HEK293 (cell line): ENCODE measurements around the gene RAB1A.
A peak's percentile ranks its signal among the peaks of the same experiment; 100 is the strongest.

Source experiments
- CTCF ChIA-PET: fragments of 350-600 bp; formaldehyde crosslinking; extraction: SDS; loops from one replicate; lab custom pipeline; 2021; ENCODE audit warnings: antibody characterized with exemption; lab: Yijun Ruan, JAX
- POLR2A ChIA-PET: fragments of 300-600 bp; formaldehyde crosslinking; extraction: SDS; loops from one replicate; lab custom pipeline; 2020; ENCODE audit warnings: antibody characterized with exemption, inconsistent platforms; lab: Yijun Ruan, JAX
- H3K27ac ChIP-seq: fragments of 200-500 bp; sonication (Bioruptor generic); 2 replicates; pipeline ENCODE4 v1.5.1; 2014; ENCODE audit warnings: low read depth, low read length, control low read depth, inconsistent platforms; ENCODE audit errors: extremely low read depth
- H3K36me3 ChIP-seq, 2 experiments: fragments of 200-500 bp in 1 of 2; sonication (Bioruptor generic) in 1 of 2; 1 replicate in 1 of 2; 2 replicates in 1 of 2; pipeline ENCODE4 v1.5.1; 2014 to 2017; ENCODE audit warnings: inconsistent platforms in 2 of 2, low read length in 2 of 2; ENCODE audit not compliant: control insufficient read depth in 2 of 2, insufficient read depth in 1 of 2
- H3K4me1 ChIP-seq: fragments of 200-500 bp; sonication (Bioruptor generic); 2 replicates; pipeline ENCODE4 v1.5.1; 2014; ENCODE audit warnings: mild to moderate bottlenecking, low read length, inconsistent platforms; ENCODE audit not compliant: control insufficient read depth, insufficient read depth
- H3K4me3 ChIP-seq: 2 replicates; pipeline ENCODE4 v1.5.1; 2011; ENCODE audit warnings: low read depth, mild to moderate bottlenecking, control low read depth, low read length, moderate library complexity
- H3K9me3 ChIP-seq: fragments of 200-500 bp; sonication (Bioruptor generic); 2 replicates; pipeline ENCODE4 v1.5.1; 2014; ENCODE audit warnings: low read depth, low read length, inconsistent platforms; ENCODE audit not compliant: control insufficient read depth, insufficient read depth
- AEBP2 ChIP-seq: fragments of 450-650 bp; formaldehyde crosslinking; IDR thresholded peaks from 2 replicates; pipeline ENCODE4 v1.5.1; 2016; ENCODE audit warnings: missing biosample characterization, missing genetic modification characterization, borderline replicate concordance
- ATF2 ChIP-seq: fragments of 450-650 bp; formaldehyde crosslinking; IDR thresholded peaks from 2 replicates; pipeline ENCODE4 v1.5.1; 2016; ENCODE audit warnings: missing biosample characterization, missing genetic modification characterization, low read depth
- EGR2 ChIP-seq: fragments of 450-650 bp; formaldehyde crosslinking; IDR thresholded peaks from 2 replicates; pipeline ENCODE4 v1.5.1; 2016; ENCODE audit warnings: low read depth, missing biosample characterization, missing genetic modification characterization
- GLI4 ChIP-seq: fragments of 450-650 bp; formaldehyde crosslinking; IDR thresholded peaks from 2 replicates; pipeline ENCODE4 v1.5.1; 2016; ENCODE audit warnings: missing biosample characterization, missing genetic modification characterization
- HOXC10 ChIP-seq: sonication (generic); formaldehyde crosslinking; IDR thresholded peaks from 2 replicates; pipeline ENCODE4 v1.8.1; 2023; ENCODE audit warnings: mild to moderate bottlenecking, missing genetic modification reagents
- PBX3 ChIP-seq: sonication (generic); formaldehyde crosslinking; IDR thresholded peaks from 2 replicates; pipeline ENCODE4 v1.8.1; 2022; ENCODE audit warnings: mild to moderate bottlenecking, moderate library complexity, missing genetic modification reagents
- PRDM1 ChIP-seq: fragments of 450-650 bp; formaldehyde crosslinking; IDR thresholded peaks from 2 replicates; pipeline ENCODE4; 2016; ENCODE audit warnings: missing biosample characterization, missing genetic modification characterization
- RBAK ChIP-seq: fragments of 450-650 bp; formaldehyde crosslinking; IDR thresholded peaks from 2 replicates; pipeline ENCODE4 v1.5.1; 2016; ENCODE audit warnings: missing biosample characterization, missing genetic modification characterization
- SCRT2 ChIP-seq: fragments of 450-650 bp; formaldehyde crosslinking; IDR thresholded peaks from 2 replicates; pipeline ENCODE4 v1.5.1; 2016; ENCODE audit warnings: missing biosample characterization, missing genetic modification characterization
- TCF7L2 ChIP-seq: IDR thresholded peaks from 2 replicates; pipeline ENCODE4 v1.6.1; 2011; ENCODE audit warnings: low read depth, mild to moderate bottlenecking, inconsistent platforms, low read length, moderate library complexity, borderline replicate concordance
- YY2 ChIP-seq: fragments of 450-650 bp; formaldehyde crosslinking; IDR thresholded peaks from 2 replicates; pipeline ENCODE4 v1.5.1; 2016; ENCODE audit warnings: missing biosample characterization, missing genetic modification characterization
- ZNF10 ChIP-seq: fragments of 450-650 bp; formaldehyde crosslinking; IDR thresholded peaks from 2 replicates; pipeline ENCODE4 v1.5.1; 2017; ENCODE audit warnings: missing biosample characterization, missing genetic modification characterization
- ZNF223 ChIP-seq: fragments of 450-650 bp; formaldehyde crosslinking; IDR thresholded peaks from 2 replicates; pipeline ENCODE4 v1.5.1; 2016; ENCODE audit warnings: missing biosample characterization, missing genetic modification characterization
- ZNF24 ChIP-seq: fragments of 450-650 bp; formaldehyde crosslinking; IDR thresholded peaks from 2 replicates; pipeline ENCODE4 v1.5.1; 2016; ENCODE audit warnings: missing biosample characterization, missing genetic modification characterization
- ZNF26 ChIP-seq: fragments of 450-650 bp; formaldehyde crosslinking; IDR thresholded peaks from 2 replicates; pipeline ENCODE4 v1.5.1; 2016; ENCODE audit warnings: missing biosample characterization, missing genetic modification characterization
- ZNF274 ChIP-seq, 2 experiments: fragments of 200-500 bp in 1 of 2; fragments of 450-650 bp in 1 of 2; sonication (Bioruptor generic) in 1 of 2; formaldehyde crosslinking in 1 of 2; IDR thresholded peaks; 2 replicates each; pipeline versions ENCODE4 v1.5.1 to v1.6.1; 2014 to 2016; ENCODE audit warnings: borderline replicate concordance in 1 of 2, inconsistent platforms in 1 of 2, low read length in 1 of 2, missing biosample characterization in 1 of 2, missing genetic modification characterization in 1 of 2
- ZNF335 ChIP-seq: fragments of 450-650 bp; formaldehyde crosslinking; conservative IDR thresholded peaks from 2 replicates; pipeline ENCODE4 v1.5.1; 2016; ENCODE audit warnings: missing biosample characterization, missing genetic modification characterization
- ZNF449 ChIP-seq: fragments of 450-650 bp; formaldehyde crosslinking; IDR thresholded peaks from 2 replicates; pipeline ENCODE4 v1.5.1; 2017; ENCODE audit warnings: missing biosample characterization, mild to moderate bottlenecking, missing genetic modification characterization, moderate library complexity
- ZNF571 ChIP-seq: fragments of 450-650 bp; formaldehyde crosslinking; IDR thresholded peaks from 2 replicates; pipeline ENCODE4 v1.5.0; 2017; ENCODE audit warnings: missing biosample characterization, missing genetic modification characterization
- ZNF596 ChIP-seq: fragments of 450-650 bp; IDR thresholded peaks from 2 replicates; pipeline ENCODE4 v1.5.0; 2018; ENCODE audit warnings: missing biosample characterization, mild to moderate bottlenecking, missing genetic modification characterization, moderate library complexity
- ZNF624 ChIP-seq: fragments of 450-650 bp; formaldehyde crosslinking; IDR thresholded peaks from 2 replicates; pipeline ENCODE4 v1.5.1; 2017; ENCODE audit warnings: missing biosample characterization, missing genetic modification characterization
- ZNF777 ChIP-seq: fragments of 450-650 bp; formaldehyde crosslinking; IDR thresholded peaks from 2 replicates; pipeline ENCODE4 v1.5.1; 2017; ENCODE audit warnings: missing biosample characterization, missing genetic modification characterization, borderline replicate concordance
- ZNF843 ChIP-seq: fragments of 450-650 bp; formaldehyde crosslinking; IDR thresholded peaks from 2 replicates; pipeline ENCODE4 v1.5.1; 2016; ENCODE audit warnings: missing biosample characterization, missing genetic modification characterization
- ZSCAN16 ChIP-seq: fragments of 450-650 bp; formaldehyde crosslinking; IDR thresholded peaks from 2 replicates; pipeline ENCODE4 v1.5.1; 2016; ENCODE audit warnings: missing biosample characterization, missing genetic modification characterization

Gene RAB1A

GRCh38 chr2:65054749-65055421 is 75.0 kb downstream of the RAB1A start:
- no peak for TF ChIP-seq EGR2 (tag by site-specific recombination)
- TF ChIP-seq ZNF10 (tag by site-specific recombination) = no peak
- TF ChIP-seq AEBP2 = no peak
- TF ChIP-seq PRDM1 (tag by site-specific recombination) = no peak
- no peak for TF ChIP-seq ZNF274 (IDR thresholded peaks at IDR 0.05; ENCODE audit: low read length)
- no peak for TF ChIP-seq ZNF274 (tag by site-specific recombination; IDR thresholded peaks at IDR 0.05; ENCODE audit: borderline replicate concordance)
- no peak for TF ChIP-seq ZNF24 (tag by site-specific recombination)
- no peak for TF ChIP-seq ATF2
- no peak for TF ChIP-seq RBAK (tag by site-specific recombination)
- no peak for TF ChIP-seq ZNF335 (tag by site-specific recombination)
- no peak for TF ChIP-seq ZNF596 (tag by site-specific recombination)
- no peak for TF ChIP-seq TCF7L2
- no peak for TF ChIP-seq GLI4 (tag by site-specific recombination)
- TF ChIP-seq ZNF777 (tag by site-specific recombination) = no peak
- TF ChIP-seq ZNF843 (tag by site-specific recombination) = no peak
- TF ChIP-seq PBX3 = no peak
- no peak for TF ChIP-seq ZNF26 (tag by site-specific recombination)
- no peak for TF ChIP-seq ZNF571
- TF ChIP-seq HOXC10 = no peak
- TF ChIP-seq, all 188 proteins: peak for 0
- peaks cover 8% of the 10 kb centered on the region; the same call in 1 of the 2 replicates for H3K4me1 ChIP-seq
- POLR2A ChIA-PET = interaction anchor here (1.3 to 2.5 kb wide), 9 partner anchors 8 to 304 kb away, joined by 3 to 35 read pairs (median 7); partner anchors contain the start of genes ACTR2 and RAB1A
- H3K4me3 ChIP-seq = no peak overlapping the region; the same call in 1 of the 2 replicates
- peaks cover 0 to 2% of the 10 kb centered on the region in 2 experiments; a peak in 1 of 3 replicates for H3K36me3 ChIP-seq
- H3K9me3 ChIP-seq = no peaks in the 10 kb centered on the region
- H3K27ac ChIP-seq = no peak overlapping the region
- CTCF ChIA-PET = interaction anchor here (0.6 to 2.1 kb wide), 7 partner anchors 10 to 139 kb away, joined by 3 to 9 read pairs (median 3); no protein-coding TSS in a partner anchor

GRCh38 chr2:65053199-65053598 is 76.7 kb downstream of the RAB1A start:
- Histone ChIP-seq H3K4me1 (peaks cover 4% of the 10 kb centered on the region; the same call in 1 of the 2 replicates), H3K27ac (no peak overlapping the region), H3K4me3 (no peak overlapping the region), H3K9me3 (no peaks in the 10 kb centered on the region), H3K36me3 (no peaks in the 10 kb centered on the region)
- no peak for TF ChIP-seq ZNF624 (tag by site-specific recombination)
- TF ChIP-seq YY2 (tag by site-specific recombination) = no peak
- TF ChIP-seq ZNF223 (tag by site-specific recombination) = no peak
- peak; percentile 34; the same call in 1 of the 2 replicates for TF ChIP-seq SCRT2 (tag by site-specific recombination)
- TF ChIP-seq ZNF449 (tag by site-specific recombination) = no peak
- no peak for TF ChIP-seq ZSCAN16 (tag by site-specific recombination)
- ChIA-PET POLR2A (no interaction called here), CTCF (interaction anchor here (2.1 kb wide), 1 partner anchor 12 kb away, joined by 5 read pairs; no protein-coding TSS in a partner anchor)
